RWPE2 (cell line): ENCODE measurements around the gene JDP2.

Experiments
- ATAC-seq: fragments of 200-7000 bp; cut with Tn5 transposase; 3 replicates; pipeline ENCODE4 v1.9.1; 2021; ENCODE audit warnings: low read depth
- DNase-seq: peaks from one replicate; pipeline ENCODE4 v3.0.0-alpha.2; 2020; ENCODE audit warnings: low spot score
- H3K27ac ChIP-seq: fragments of 450-650 bp; 2 replicates; pipeline ENCODE4 v1.5.1; 2017; ENCODE audit warnings: mild to moderate bottlenecking; ENCODE audit not compliant: poor library complexity, severe bottlenecking
- H3K27me3 ChIP-seq: fragments of 250-450 bp; sonication (Bioruptor Pico); 2 replicates; pipeline ENCODE4 v1.5.1; 2021; ENCODE audit warnings: mild to moderate bottlenecking, moderate library complexity; ENCODE audit not compliant: insufficient read depth, poor library complexity, severe bottlenecking
- H3K36me3 ChIP-seq: fragments of 250-450 bp; sonication (Bioruptor Pico); 2 replicates; pipeline ENCODE4 v1.5.1; 2020; ENCODE audit warnings: low read depth, mild to moderate bottlenecking, moderate library complexity
- H3K4me1 ChIP-seq: fragments of 250-450 bp; sonication (Bioruptor Pico); 2 replicates; pipeline ENCODE4 v1.5.1; 2021; ENCODE audit warnings: mild to moderate bottlenecking, moderate library complexity; ENCODE audit not compliant: insufficient read depth, poor library complexity, severe bottlenecking
- H3K4me3 ChIP-seq: fragments of 250-450 bp; sonication (Bioruptor Pico); 2 replicates; pipeline ENCODE4 v1.5.1; 2021; ENCODE audit warnings: mild to moderate bottlenecking, moderate library complexity; ENCODE audit not compliant: severe bottlenecking
- H3K9me3 ChIP-seq: fragments of 250-450 bp; sonication (Bioruptor Pico); 2 replicates; pipeline ENCODE4 v1.5.1; 2021; ENCODE audit warnings: mild to moderate bottlenecking, moderate library complexity; ENCODE audit not compliant: severe bottlenecking
- CTCF ChIP-seq: fragments of 450-650 bp; IDR thresholded peaks from one replicate; pipeline ENCODE4 v1.5.1; 2017; ENCODE audit warnings: mild to moderate bottlenecking, moderate library complexity; ENCODE audit not compliant: poor library complexity, severe bottlenecking

JDP2 gene

GRCh38 chr14:75453817-75454434 lies 26.1 kb downstream of the JDP2 start:
- DNase-seq (no peak), ATAC-seq (no peak)
- Histone ChIP-seq H3K9me3 (no peaks in the 10 kb centered on the region), H3K36me3 (peaks cover 38% of the 10 kb centered on the region), H3K4me1 (peaks cover 37% of the 10 kb centered on the region), H3K4me3 (no peak overlapping the region), H3K27ac (peak overlapping the region; percentile 86), H3K27me3 (no peaks in the 10 kb centered on the region)
- TF ChIP-seq CTCF, result peak; percentile 5

GRCh38 chr14:75454963-75455546 lies 27.2 kb downstream of the JDP2 start:
- Histone ChIP-seq H3K36me3 (peaks cover 43% of the 10 kb centered on the region), H3K4me1 (peaks cover 27% of the 10 kb centered on the region), H3K4me3 (no peak overlapping the region), H3K27ac (no peak overlapping the region), H3K27me3 (no peaks in the 10 kb centered on the region), H3K9me3 (no peaks in the 10 kb centered on the region)
- TF ChIP-seq CTCF, result no peak
- DNase-seq (no peak), ATAC-seq (no peak)

GRCh38 chr14:75456069-75456996 lies 28.5 kb downstream of the JDP2 start:
- Histone ChIP-seq H3K9me3 (no peaks in the 10 kb centered on the region), H3K27ac (no peak overlapping the region)

GRCh38 chr14:75456997-75457335 lies 29.1 kb downstream of the JDP2 start:
- H3K27ac ChIP-seq, result no peak overlapping the region
- peaks cover 54% of the 10 kb centered on the region for H3K36me3 ChIP-seq
- ATAC-seq (no peak), DNase-seq (no peak)
- H3K4me1 ChIP-seq, result peaks cover 19% of the 10 kb centered on the region
- H3K9me3 ChIP-seq, result no peaks in the 10 kb centered on the region
- no peak overlapping the region for H3K4me3 ChIP-seq
- no peaks in the 10 kb centered on the region for H3K27me3 ChIP-seq
- TF ChIP-seq CTCF, result no peak

More at GRCh38 chr14:75456069-75456996, 28.5 kb downstream of the JDP2 start:
- ATAC-seq, result no peak
- TF ChIP-seq CTCF, result no peak
- no peak for DNase-seq
- H3K4me3 ChIP-seq, result no peak overlapping the region
- no peaks in the 10 kb centered on the region for H3K27me3 ChIP-seq
- H3K4me1 ChIP-seq, result peaks cover 19% of the 10 kb centered on the region
- H3K36me3 ChIP-seq, result peaks cover 50% of the 10 kb centered on the region
